ENCODE results near the gene TMEM151A. TPM values are rescaled to one million over a fixed set of nuclear protein-coding genes. Genes with fewer than 3 reads are reported as not detected.

The TMEM151A gene
- 1.9 to 4.0 TPM (median 3.6 TPM) in 5 replicates for total RNA-seq (2022; extraction: Qiagen RNA extraction)

GRCh38 chr11:66291706-66292542, at the start of gene TMEM151A:
Gene TMEM151A (plus strand): TSS chr11:66291894. CDS start chr11:66292014, 120 bp downstream.

GRCh38 chr11:66268244-66268951, 23.3 kb upstream of the TMEM151A start, which contains the start of gene RAB1B:
Gene RAB1B (plus strand): TSS chr11:66268639. CDS start chr11:66268680, 41 bp downstream.

DNA sequence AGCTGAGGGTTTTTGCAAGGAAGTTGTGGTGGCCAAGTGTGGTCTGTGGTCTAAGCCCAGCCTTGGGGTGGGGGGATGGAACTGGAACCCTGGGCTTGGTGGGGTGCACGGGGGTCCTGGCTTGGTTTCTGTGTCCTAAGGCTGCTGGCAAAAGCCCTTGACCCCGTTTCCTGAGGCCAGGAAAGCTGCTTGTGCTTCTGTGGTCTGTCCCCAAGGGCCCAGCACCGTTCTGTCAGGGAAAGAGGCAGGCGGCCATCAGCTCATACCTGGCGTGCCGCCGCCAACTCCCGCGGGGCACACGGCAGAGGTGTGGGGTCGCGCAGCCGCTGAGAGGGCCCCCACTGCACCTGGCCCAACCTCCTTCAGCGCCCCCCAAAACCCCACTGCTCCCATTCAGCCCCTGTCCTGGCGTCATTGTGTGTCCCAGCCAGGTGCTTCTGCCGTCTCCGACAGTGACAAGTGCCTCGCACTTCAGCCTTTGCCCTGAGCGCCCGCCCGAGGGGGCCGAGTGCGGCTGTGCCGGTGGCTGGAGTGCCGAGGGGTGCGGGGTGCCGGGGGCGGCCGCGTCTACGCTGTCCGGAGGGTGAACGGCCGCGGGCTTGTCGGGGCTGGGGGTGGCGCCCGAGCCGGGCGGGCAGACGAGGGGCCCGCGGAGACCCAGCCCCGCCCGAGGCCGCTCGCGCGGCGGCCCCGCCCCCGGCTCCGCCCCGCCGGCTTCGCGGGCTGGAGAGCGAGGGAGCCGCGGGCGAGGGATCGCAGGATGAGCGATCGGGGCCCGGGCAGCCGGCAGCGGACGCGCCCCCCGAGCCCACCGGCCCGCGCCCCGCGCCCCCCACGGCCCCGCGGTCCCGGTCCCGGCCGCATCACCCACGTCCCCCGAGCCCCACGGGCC, 14.0 kb upstream of the TMEM151A start, which contains the start of gene CNIH2:
TSS of gene CNIH2 (plus strand) at position 705 of the 892 bp plus-strand sequence. CDS start 282 bp downstream, outside the sequence.

GRCh38 chr11:66288671-66289547, 2.8 kb upstream of the TMEM151A start, which contains the start of gene YIF1A:
Gene YIF1A (minus strand): TSS chr11:66289143. CDS start chr11:66288985, 158 bp downstream.

GRCh38 chr11:66316849-66317251, 25.2 kb downstream of the TMEM151A start, which contains the start of gene CD248:
Gene CD248 (minus strand): TSS chr11:66317044. CDS start chr11:66317027, 17 bp downstream.

GRCh38 chr11:66336234-66337102, 44.8 kb downstream of the TMEM151A start, which contains the start of gene RIN1:
Gene RIN1 (minus strand): TSS chr11:66336434. CDS start chr11:66336402, 32 bp downstream.

GRCh38 chr11:66344550-66345315, 53.0 kb downstream of the TMEM151A start, which contains the start of gene BRMS1:
Gene BRMS1 (minus strand): TSS chr11:66345104. CDS start chr11:66342234, 2,870 bp downstream.

Other genes with a start within 250 kb of the TMEM151A start
- not detected in 5 replicates for gene GAL3ST3, start 242.7 kb upstream of the TMEM151A start, total RNA-seq (2022; extraction: Qiagen RNA extraction)
- 169 to 179 TPM (median 172 TPM) in 5 replicates for gene SF3B2, start 239.5 kb upstream of the TMEM151A start, total RNA-seq (2022; extraction: Qiagen RNA extraction)
- 58.3 to 88.8 TPM (median 77.4 TPM) in 5 replicates for gene PACS1, start 221.6 kb upstream of the TMEM151A start, total RNA-seq (2022; extraction: Qiagen RNA extraction)
- 35.5 to 49.9 TPM (median 45.3 TPM) in 5 replicates for gene KLC2, start 34.2 kb upstream of the TMEM151A start, total RNA-seq (2022; extraction: Qiagen RNA extraction)
- 128 to 156 TPM (median 142 TPM) in 5 replicates for gene RAB1B, start 23.3 kb upstream of the TMEM151A start, total RNA-seq (2022; extraction: Qiagen RNA extraction)
- 2.2 to 3.4 TPM (median 2.4 TPM) in 5 replicates for gene CNIH2, start 13.7 kb upstream of the TMEM151A start, total RNA-seq (2022; extraction: Qiagen RNA extraction)
- 94.5 to 120 TPM (median 118 TPM) in 5 replicates for gene YIF1A, start 2.8 kb upstream of the TMEM151A start, total RNA-seq (2022; extraction: Qiagen RNA extraction)
- gene CD248, start 25.1 kb downstream of the TMEM151A start, total RNA-seq (2022; extraction: Qiagen RNA extraction) = not detected in 5 replicates
- 23.9 to 37.3 TPM (median 32.9 TPM) in 5 replicates for gene RIN1, start 44.5 kb downstream of the TMEM151A start, total RNA-seq (2022; extraction: Qiagen RNA extraction)
- 74.1 to 98.9 TPM (median 84.5 TPM) in 5 replicates for gene BRMS1, start 53.2 kb downstream of the TMEM151A start, total RNA-seq (2022; extraction: Qiagen RNA extraction)
- gene B4GAT1, start 55.7 kb downstream of the TMEM151A start, total RNA-seq (2022; extraction: Qiagen RNA extraction) = 12.7 to 20.1 TPM (median 17.5 TPM) in 5 replicates
- gene SLC29A2, start 79.9 kb downstream of the TMEM151A start, total RNA-seq (2022; extraction: Qiagen RNA extraction) = 6.4 to 7.5 TPM (median 6.8 TPM) in 5 replicates
- not detected in 5 replicates for gene NPAS4, start 129.1 kb downstream of the TMEM151A start, total RNA-seq (2022; extraction: Qiagen RNA extraction)
- 96.7 to 118 TPM (median 111 TPM) in 5 replicates for gene MRPL11, start 147.0 kb downstream of the TMEM151A start, total RNA-seq (2022; extraction: Qiagen RNA extraction)
- gene PELI3, start 175.0 kb downstream of the TMEM151A start, total RNA-seq (2022; extraction: Qiagen RNA extraction) = 3.6 to 5.6 TPM (median 5.1 TPM) in 5 replicates
- gene DPP3, start 188.5 kb downstream of the TMEM151A start, total RNA-seq (2022; extraction: Qiagen RNA extraction) = 52.7 to 59.0 TPM (median 57.5 TPM) in 5 replicates
- gene BBS1, start 218.7 kb downstream of the TMEM151A start, total RNA-seq (2022; extraction: Qiagen RNA extraction) = 8.2 to 11.7 TPM (median 9.5 TPM) in 5 replicates

Data from A549 treated with Mapracorat at 1 μM for 4 hours (cell line).